Measurements from ENCODE around the gene CDH4.

DNA sequence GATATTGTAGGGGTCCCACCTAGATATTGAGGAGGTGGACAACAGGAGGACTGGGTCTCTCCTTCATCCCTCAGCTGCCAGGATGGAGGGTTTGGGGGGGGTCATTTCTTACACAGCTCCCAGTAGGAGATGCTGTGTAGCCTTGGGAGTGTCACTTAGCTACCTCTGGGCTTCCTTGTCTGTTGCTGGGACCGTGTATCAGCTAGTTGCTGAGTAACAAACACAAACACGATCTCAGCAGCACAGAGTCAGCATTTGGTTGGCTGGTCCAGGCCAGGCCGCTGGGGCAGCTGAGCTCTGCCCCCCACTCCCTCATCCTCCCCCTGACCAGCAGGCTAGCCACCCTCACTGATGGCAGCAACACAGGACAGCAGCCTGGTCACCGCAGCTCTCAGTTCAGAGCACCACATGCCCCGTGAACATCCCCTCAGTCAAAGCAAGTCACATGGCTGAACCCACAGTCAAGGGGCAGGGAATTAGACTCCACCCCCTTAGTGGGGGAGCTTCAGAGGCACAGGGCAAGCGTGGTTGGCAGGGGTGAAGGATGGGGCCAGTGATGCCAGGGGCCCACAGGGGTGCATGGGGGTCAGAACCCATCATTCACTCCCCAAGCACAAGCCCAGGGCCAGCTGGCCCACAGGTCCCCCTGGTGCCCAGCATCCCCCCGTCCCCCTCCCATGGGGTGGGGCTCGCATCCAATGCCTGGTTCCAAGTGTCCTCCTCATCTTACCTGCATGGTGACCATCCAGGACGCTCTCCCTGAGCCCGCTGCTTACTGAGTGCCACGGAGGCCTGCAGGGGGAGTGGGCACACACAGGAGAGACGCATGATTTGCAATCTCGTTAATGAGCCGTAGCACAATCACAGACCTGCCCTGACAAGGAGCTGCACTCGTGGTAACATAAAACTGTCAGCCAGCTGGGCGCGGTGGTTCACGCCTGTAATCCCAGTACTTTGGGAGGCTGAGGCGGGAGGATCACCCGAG is 701.3 kb downstream of the CDH4 start:
- TF ChIP-seq FLYWCH1 (CRISPR knock-in tag; IDR thresholded peaks at IDR 0.05) (no peak), ZNF274 (CRISPR knock-in tag; IDR thresholded peaks at IDR 0.05) (no peak), ZZZ3 (CRISPR knock-in tag; IDR thresholded peaks at IDR 0.05; ENCODE audit: borderline replicate concordance) (no peak), DPF2 (CRISPR knock-in tag; IDR thresholded peaks at IDR 0.05; ENCODE audit: borderline replicate concordance, low read depth) (no peak), NR1H2 (CRISPR knock-in tag; IDR thresholded peaks at IDR 0.05; ENCODE audit: borderline replicate concordance, low read depth) (no peak), EZH2 (conservative IDR thresholded peaks at IDR 0.05; ENCODE audit: low read depth, low read length) (no peak), AGO2 (optimal IDR thresholded peaks at IDR 0.05; ENCODE audit: low read depth, low read length) (no peak), SP1 (IDR thresholded peaks at IDR 0.05) (no peak), SP1 (CRISPR knock-in tag; IDR thresholded peaks at IDR 0.05) (no peak), ZNF782 (CRISPR knock-in tag; IDR thresholded peaks at IDR 0.05; ENCODE audit: borderline replicate concordance) (no peak)
- TF ChIP-seq, protein P1, sequence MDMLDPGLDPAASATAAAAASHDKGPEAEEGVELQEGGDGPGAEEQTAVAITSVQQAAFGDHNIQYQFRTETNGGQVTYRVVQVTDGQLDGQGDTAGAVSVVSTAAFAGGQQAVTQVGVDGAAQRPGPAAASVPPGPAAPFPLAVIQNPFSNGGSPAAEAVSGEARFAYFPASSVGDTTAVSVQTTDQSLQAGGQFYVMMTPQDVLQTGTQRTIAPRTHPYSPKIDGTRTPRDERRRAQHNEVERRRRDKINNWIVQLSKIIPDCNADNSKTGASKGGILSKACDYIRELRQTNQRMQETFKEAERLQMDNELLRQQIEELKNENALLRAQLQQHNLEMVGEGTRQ (IDR thresholded peaks at IDR 0.05; ENCODE audit: low read depth, low read length) = no peak
- TF ChIP-seq, protein P1 (CRISPR knock-in tag; IDR thresholded peaks at IDR 0.05; ENCODE audit: borderline replicate concordance) = no peak
- TF ChIP-seq, protein P2, sequence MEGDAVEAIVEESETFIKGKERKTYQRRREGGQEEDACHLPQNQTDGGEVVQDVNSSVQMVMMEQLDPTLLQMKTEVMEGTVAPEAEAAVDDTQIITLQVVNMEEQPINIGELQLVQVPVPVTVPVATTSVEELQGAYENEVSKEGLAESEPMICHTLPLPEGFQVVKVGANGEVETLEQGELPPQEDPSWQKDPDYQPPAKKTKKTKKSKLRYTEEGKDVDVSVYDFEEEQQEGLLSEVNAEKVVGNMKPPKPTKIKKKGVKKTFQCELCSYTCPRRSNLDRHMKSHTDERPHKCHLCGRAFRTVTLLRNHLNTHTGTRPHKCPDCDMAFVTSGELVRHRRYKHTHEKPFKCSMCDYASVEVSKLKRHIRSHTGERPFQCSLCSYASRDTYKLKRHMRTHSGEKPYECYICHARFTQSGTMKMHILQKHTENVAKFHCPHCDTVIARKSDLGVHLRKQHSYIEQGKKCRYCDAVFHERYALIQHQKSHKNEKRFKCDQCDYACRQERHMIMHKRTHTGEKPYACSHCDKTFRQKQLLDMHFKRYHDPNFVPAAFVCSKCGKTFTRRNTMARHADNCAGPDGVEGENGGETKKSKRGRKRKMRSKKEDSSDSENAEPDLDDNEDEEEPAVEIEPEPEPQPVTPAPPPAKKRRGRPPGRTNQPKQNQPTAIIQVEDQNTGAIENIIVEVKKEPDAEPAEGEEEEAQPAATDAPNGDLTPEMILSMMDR (CRISPR knock-in tag; IDR thresholded peaks at IDR 0.05) = no peak
- TF ChIP-seq, protein P3, sequence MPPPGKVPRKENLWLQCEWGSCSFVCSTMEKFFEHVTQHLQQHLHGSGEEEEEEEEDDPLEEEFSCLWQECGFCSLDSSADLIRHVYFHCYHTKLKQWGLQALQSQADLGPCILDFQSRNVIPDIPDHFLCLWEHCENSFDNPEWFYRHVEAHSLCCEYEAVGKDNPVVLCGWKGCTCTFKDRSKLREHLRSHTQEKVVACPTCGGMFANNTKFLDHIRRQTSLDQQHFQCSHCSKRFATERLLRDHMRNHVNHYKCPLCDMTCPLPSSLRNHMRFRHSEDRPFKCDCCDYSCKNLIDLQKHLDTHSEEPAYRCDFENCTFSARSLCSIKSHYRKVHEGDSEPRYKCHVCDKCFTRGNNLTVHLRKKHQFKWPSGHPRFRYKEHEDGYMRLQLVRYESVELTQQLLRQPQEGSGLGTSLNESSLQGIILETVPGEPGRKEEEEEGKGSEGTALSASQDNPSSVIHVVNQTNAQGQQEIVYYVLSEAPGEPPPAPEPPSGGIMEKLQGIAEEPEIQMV (CRISPR knock-in tag; IDR thresholded peaks at IDR 0.05; ENCODE audit: low read depth) = no peak
- TF ChIP-seq, protein P4, sequence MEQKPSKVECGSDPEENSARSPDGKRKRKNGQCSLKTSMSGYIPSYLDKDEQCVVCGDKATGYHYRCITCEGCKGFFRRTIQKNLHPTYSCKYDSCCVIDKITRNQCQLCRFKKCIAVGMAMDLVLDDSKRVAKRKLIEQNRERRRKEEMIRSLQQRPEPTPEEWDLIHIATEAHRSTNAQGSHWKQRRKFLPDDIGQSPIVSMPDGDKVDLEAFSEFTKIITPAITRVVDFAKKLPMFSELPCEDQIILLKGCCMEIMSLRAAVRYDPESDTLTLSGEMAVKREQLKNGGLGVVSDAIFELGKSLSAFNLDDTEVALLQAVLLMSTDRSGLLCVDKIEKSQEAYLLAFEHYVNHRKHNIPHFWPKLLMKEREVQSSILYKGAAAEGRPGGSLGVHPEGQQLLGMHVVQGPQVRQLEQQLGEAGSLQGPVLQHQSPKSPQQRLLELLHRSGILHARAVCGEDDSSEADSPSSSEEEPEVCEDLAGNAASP (CRISPR knock-in tag; IDR thresholded peaks at IDR 0.05; ENCODE audit: borderline replicate concordance) = no peak
- TF ChIP-seq, protein P5, sequence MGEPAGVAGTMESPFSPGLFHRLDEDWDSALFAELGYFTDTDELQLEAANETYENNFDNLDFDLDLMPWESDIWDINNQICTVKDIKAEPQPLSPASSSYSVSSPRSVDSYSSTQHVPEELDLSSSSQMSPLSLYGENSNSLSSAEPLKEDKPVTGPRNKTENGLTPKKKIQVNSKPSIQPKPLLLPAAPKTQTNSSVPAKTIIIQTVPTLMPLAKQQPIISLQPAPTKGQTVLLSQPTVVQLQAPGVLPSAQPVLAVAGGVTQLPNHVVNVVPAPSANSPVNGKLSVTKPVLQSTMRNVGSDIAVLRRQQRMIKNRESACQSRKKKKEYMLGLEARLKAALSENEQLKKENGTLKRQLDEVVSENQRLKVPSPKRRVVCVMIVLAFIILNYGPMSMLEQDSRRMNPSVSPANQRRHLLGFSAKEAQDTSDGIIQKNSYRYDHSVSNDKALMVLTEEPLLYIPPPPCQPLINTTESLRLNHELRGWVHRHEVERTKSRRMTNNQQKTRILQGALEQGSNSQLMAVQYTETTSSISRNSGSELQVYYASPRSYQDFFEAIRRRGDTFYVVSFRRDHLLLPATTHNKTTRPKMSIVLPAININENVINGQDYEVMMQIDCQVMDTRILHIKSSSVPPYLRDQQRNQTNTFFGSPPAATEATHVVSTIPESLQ (CRISPR knock-in tag; conservative IDR thresholded peaks at IDR 0.05) = no peak

Measured in HepG2 (cell line).